OCI-LY7 (cell line): ENCODE measurements around the gene NOP9. TPM values are rescaled to one million over a fixed set of nuclear protein-coding genes. Genes with fewer than 3 reads are reported as not detected.

Experiments
- BruUV-seq: library from RNA; stranded (reverse); fragments of 400-500 nt; replicated peaks from 2 replicates; lab custom pipeline; 2021; lab: Mats Ljungman, UMichigan
- CTCF ChIA-PET: fragments of 300-600 bp; sonication (Branson Sonifier 250); formaldehyde crosslinking; loops from one replicate; lab custom pipeline; 2022; ENCODE audit warnings: antibody characterized with exemption; ENCODE audit not compliant: unreplicated experiment; lab: Charles Lee
- POLR2A ChIA-PET: fragments of 300-600 bp; sonication (Branson Sonifier 250); formaldehyde crosslinking; loops from one replicate; lab custom pipeline; 2022; ENCODE audit warnings: antibody characterized with exemption; lab: Charles Lee
- DNase-seq: peaks from one replicate; pipeline ENCODE4 v3.0.0-alpha.2; 2015; ENCODE audit warnings: low spot score
- H2AFZ ChIP-seq: fragments of 200-600 bp; sonication (generic), shearing (Covaris generic); 2 replicates; pipeline ENCODE4 v1.6.1; 2014; ENCODE audit warnings: mild to moderate bottlenecking, antibody characterized with exemption, low read length, moderate library complexity
- H3K27ac ChIP-seq: fragments of 200-600 bp; sonication (generic); 2 replicates; pipeline ENCODE4 v1.5.1; 2014; ENCODE audit warnings: mixed run types, low read depth, mild to moderate bottlenecking, moderate library complexity, low read length, inconsistent platforms; ENCODE audit not compliant: poor library complexity, severe bottlenecking
- H3K36me3 ChIP-seq: fragments of 200-600 bp; sonication (generic); 2 replicates; pipeline ENCODE4 v1.6.1; 2014; ENCODE audit warnings: mild to moderate bottlenecking, antibody characterized with exemption, low read length, moderate library complexity, mixed read lengths; ENCODE audit not compliant: insufficient read depth
- H3K4me1 ChIP-seq: fragments of 200-600 bp; sonication (generic); 2 replicates; pipeline ENCODE4 v1.5.1; 2014; ENCODE audit warnings: mild to moderate bottlenecking, low read length; ENCODE audit not compliant: insufficient read depth, poor library complexity, severe bottlenecking
- H3K4me2 ChIP-seq: fragments of 200-600 bp; sonication (generic); 2 replicates; pipeline ENCODE4 v1.6.1; 2014; ENCODE audit warnings: mild to moderate bottlenecking, low read length
- H3K4me3 ChIP-seq: fragments of 200-600 bp; sonication (generic); 2 replicates; pipeline ENCODE4 v1.5.1; 2014; ENCODE audit warnings: mild to moderate bottlenecking, low read depth, low read length; ENCODE audit not compliant: poor library complexity, severe bottlenecking
- H3K79me2 ChIP-seq: fragments of 200-600 bp; sonication (generic); 2 replicates; pipeline ENCODE4 v1.6.1; 2016; ENCODE audit warnings: low read depth, mild to moderate bottlenecking, low read length, moderate library complexity, mixed read lengths; ENCODE audit not compliant: insufficient read depth
- H3K9me2 ChIP-seq: fragments of 200-600 bp; sonication (generic); 2 replicates; pipeline ENCODE4 v1.6.1; 2016; ENCODE audit warnings: mild to moderate bottlenecking, low read length, mixed read lengths; ENCODE audit not compliant: insufficient read depth
- H3K9me3 ChIP-seq: fragments of 200-600 bp; sonication (generic); 2 replicates; pipeline ENCODE4 v1.6.1; 2014; ENCODE audit warnings: mild to moderate bottlenecking, mixed run types, low read length, mixed read lengths
- H4K20me1 ChIP-seq: fragments of 200-600 bp; sonication (generic); 2 replicates; pipeline ENCODE4 v1.6.1; 2014; ENCODE audit warnings: mild to moderate bottlenecking, antibody characterized with exemption, low read length, moderate library complexity, mixed read lengths; ENCODE audit not compliant: insufficient read depth
- CTCF ChIP-seq: fragments of 200-600 bp; sonication (generic); conservative IDR thresholded peaks from 2 replicates; pipeline ENCODE4 v1.5.1; 2014; ENCODE audit warnings: mild to moderate bottlenecking, antibody characterized with exemption, low read length, moderate library complexity, mixed read lengths
- EZH2phosphoT487 ChIP-seq: fragments of 200-600 bp; sonication (generic); IDR thresholded peaks from 2 replicates; pipeline ENCODE4 v1.6.1; 2018; ENCODE audit warnings: low read depth, borderline replicate concordance, mild to moderate bottlenecking, mixed run types, antibody characterized with exemption, low read length, moderate library complexity, mixed read lengths
- intact Hi-C: fragments of 100-400 bp; cut with micrococcal nuclease; formaldehyde crosslinking; loops from one replicate; pipeline ENCODE4 v1.10.0; 2022; ENCODE audit not compliant: unreplicated experiment
- total RNA-seq, 2 experiments: library from RNA; depleted of rRNA in 1 of 2; stranded (reverse); fragments of >200 nt in 1 of 2; shearing (Covaris generic) in 1 of 2; gene quantifications; 2 replicates each; pipeline ENCODE4 v1.2.3, GENCODE V29; 2014 to 2022

The NOP9 gene
- total RNA-seq, 2 experiments from 2014 or later, result 33.2 to 52.6 TPM

GRCh38 chr14:24339284-24340151 lies 39.9 kb downstream of the NOP9 start, which contains the start of gene RIPK3:
TSS of gene RIPK3 (minus strand) at chr14:24339991. CDS start at chr14:24339826, 165 bp downstream.
- TF ChIP-seq EZH2phosphoT487 (no peak), CTCF (no peak)
- Histone ChIP-seq H3K79me2 (no peaks in the 10 kb centered on the region), H3K4me2 (peak within 1 kb of the TSS; percentile 75), H3K27ac (no peak within 1 kb of the TSS), H3K36me3 (no peaks in the 10 kb centered on the region), H3K4me3 (peak within 1 kb of the TSS; percentile 71), H2AFZ (peak within 1 kb of the TSS; percentile 87), H3K9me3 (no peaks in the 10 kb centered on the region), H4K20me1 (no peaks in the 10 kb centered on the region), H3K4me1 (peaks cover 14% of the 10 kb centered on the region), H3K9me2 (no peaks in the 10 kb centered on the region)
- TSS peak; percentile 71 for BruUV-seq
- intact Hi-C loops, result loop anchor here (10.0 kb wide), 1 partner anchor 335 kb away; no protein-coding TSS in a partner anchor
- DNase-seq, result peak; percentile 70
- POLR2A ChIA-PET, result interaction anchor here (0.9 to 2.6 kb wide), 8 partner anchors 12 to 103 kb away, joined by 3 to 6 read pairs (median 4); partner anchors contain the start of genes SDR39U1 and TINF2
- CTCF ChIA-PET, result interaction anchor here (1.2 to 3.6 kb wide), 4 partner anchors 23 to 92 kb away, joined by 3 to 16 read pairs (median 4); no protein-coding TSS in a partner anchor

GRCh38 chr14:24340606-24341005 lies 41.0 kb downstream of the NOP9 start:
- CTCF ChIA-PET, result interaction anchor here (1.2 to 3.6 kb wide), 4 partner anchors 22 to 91 kb away, joined by 3 to 16 read pairs (median 4); no protein-coding TSS in a partner anchor
- TF ChIP-seq CTCF (no peak), EZH2phosphoT487 (no peak)
- Histone ChIP-seq H3K4me2 (no peak overlapping the region), H3K4me3 (no peak overlapping the region), H3K79me2 (no peaks in the 10 kb centered on the region), H3K9me3 (no peaks in the 10 kb centered on the region), H2AFZ (no peak overlapping the region), H3K9me2 (no peaks in the 10 kb centered on the region), H3K4me1 (peaks cover 14% of the 10 kb centered on the region), H4K20me1 (no peaks in the 10 kb centered on the region), H3K36me3 (no peaks in the 10 kb centered on the region), H3K27ac (no peak overlapping the region)
- POLR2A ChIA-PET, result interaction anchor here (0.9 to 2.6 kb wide), 5 partner anchors 22 to 94 kb away, joined by 3 to 6 read pairs (median 4); no protein-coding TSS in a partner anchor
- BruUV-seq, result no TSS peak
- no peak for DNase-seq
- intact Hi-C loops, result no loop called here
